GM12801 (cell line): ENCODE data around the gene CDC42BPG.

Experiments used
- CTCF ChIP-seq: IDR thresholded peaks from one replicate; pipeline ENCODE4 v1.5.1; 2011; ENCODE audit warnings: control low read depth; ENCODE audit not compliant: insufficient read length; ENCODE audit errors: extremely low read depth

The CDC42BPG gene

GRCh38 chr11:64800303-64801157, 43.9 kb downstream of the CDC42BPG start:
- TF ChIP-seq CTCF, result no peak

- TF ChIP-seq CTCF, result no peak
These were observed 44.7 kb downstream of the CDC42BPG start for GRCh38 chr11:64799623-64800302.

GRCh38 chr11:64799256-64799622, 45.2 kb downstream of the CDC42BPG start:
- no peak for TF ChIP-seq CTCF

GRCh38 chr11:64796757-64797541, 47.5 kb downstream of the CDC42BPG start:
- no peak for TF ChIP-seq CTCF

GRCh38 chr11:64796047-64796756, 48.3 kb downstream of the CDC42BPG start:
- no peak for TF ChIP-seq CTCF

GRCh38 chr11:64794526-64794925, 49.9 kb downstream of the CDC42BPG start:
- TF ChIP-seq CTCF, result no peak
